H9 (cell line): Measurements from ENCODE around the gene CREB3L2. TPM values are rescaled to one million over a fixed set of nuclear protein-coding genes. Genes with fewer than 3 reads are reported as not detected.
A peak's percentile ranks its signal among the peaks of the same experiment; 100 is the strongest.

ENCODE experiments used
- DNase-seq: peaks from one replicate; pipeline ENCODE4 v3.0.0-alpha.2; 2017
- H2AFZ ChIP-seq: one replicate; pipeline ENCODE4 v1.6.1; 2013; ENCODE audit warnings: mild to moderate bottlenecking, low read length, control low read depth, moderate library complexity
- H2AK5ac ChIP-seq: 2 replicates; pipeline ENCODE4 v1.6.1; 2013; ENCODE audit warnings: low read length, control low read depth, mixed read lengths; ENCODE audit not compliant: insufficient read length
- H2BK120ac ChIP-seq: one replicate; pipeline ENCODE4 v1.6.1; 2013; ENCODE audit warnings: low read depth, mild to moderate bottlenecking, low read length, control low read depth, inconsistent platforms; ENCODE audit not compliant: poor library complexity, severe bottlenecking
- H2BK12ac ChIP-seq: 2 replicates; pipeline ENCODE4 v1.6.1; 2013; ENCODE audit warnings: low read length, control low read depth, mixed read lengths, low read depth; ENCODE audit not compliant: insufficient read length
- H2BK15ac ChIP-seq: 2 replicates; pipeline ENCODE4 v1.6.1; 2013; ENCODE audit warnings: low read depth, low read length, control low read depth
- H2BK20ac ChIP-seq: one replicate; pipeline ENCODE4 v1.6.1; 2013; ENCODE audit warnings: low read depth, mild to moderate bottlenecking, low read length, control low read depth, inconsistent platforms; ENCODE audit not compliant: poor library complexity, severe bottlenecking
- H2BK5ac ChIP-seq: 2 replicates; pipeline ENCODE4 v1.6.1; 2013; ENCODE audit warnings: low read length, control low read depth, mixed read lengths; ENCODE audit not compliant: insufficient read length
- H3K14ac ChIP-seq: 2 replicates; pipeline ENCODE4 v1.6.1; 2013; ENCODE audit warnings: low read length, control low read depth; ENCODE audit not compliant: insufficient read depth
- H3K18ac ChIP-seq: 2 replicates; pipeline ENCODE4 v1.6.1; 2013; ENCODE audit warnings: low read depth, mild to moderate bottlenecking, mixed read lengths, low read length, control low read depth; ENCODE audit not compliant: insufficient read length
- H3K23ac ChIP-seq: 2 replicates; pipeline ENCODE4 v1.6.1; 2013; ENCODE audit warnings: low read length, control low read depth, mixed read lengths, low read depth; ENCODE audit not compliant: insufficient read length
- H3K23me2 ChIP-seq: 2 replicates; pipeline ENCODE4 v1.6.1; 2013; ENCODE audit warnings: low read depth, mild to moderate bottlenecking, mixed read lengths, low read length, control low read depth; ENCODE audit not compliant: insufficient read length, poor library complexity, severe bottlenecking
- H3K27ac ChIP-seq: 2 replicates; pipeline ENCODE4 v1.5.1; 2013; ENCODE audit warnings: low read length, control low read depth, mixed read lengths, low read depth; ENCODE audit not compliant: insufficient read length
- H3K27me3 ChIP-seq: 2 replicates; pipeline ENCODE4 v1.6.1; 2013; ENCODE audit warnings: low read length, control low read depth, inconsistent platforms; ENCODE audit not compliant: insufficient read depth
- H3K4ac ChIP-seq: 2 replicates; pipeline ENCODE4 v1.6.1; 2013; ENCODE audit warnings: low read depth, mild to moderate bottlenecking, control low read depth, inconsistent platforms, low read length, moderate library complexity
- H3K4me1 ChIP-seq: 2 replicates; pipeline ENCODE4 v1.6.1; 2013; ENCODE audit warnings: low read length, control low read depth, inconsistent platforms; ENCODE audit not compliant: insufficient read depth
- H3K4me2 ChIP-seq: 2 replicates; pipeline ENCODE4 v1.6.1; 2013; ENCODE audit warnings: low read length, control low read depth, mixed read lengths; ENCODE audit not compliant: insufficient read length, insufficient read depth
- H3K56ac ChIP-seq: 2 replicates; pipeline ENCODE4 v1.6.1; 2013; ENCODE audit warnings: low read depth, mild to moderate bottlenecking, mixed read lengths, low read length, control low read depth; ENCODE audit not compliant: insufficient read length
- H3K79me1 ChIP-seq: 2 replicates; pipeline ENCODE4 v1.6.1; 2013; ENCODE audit warnings: low read depth, mild to moderate bottlenecking, moderate library complexity, low read length, control low read depth, inconsistent platforms; ENCODE audit not compliant: insufficient read depth, poor library complexity, severe bottlenecking
- H3K79me2 ChIP-seq: 2 replicates; pipeline ENCODE4 v1.6.1; 2013; ENCODE audit warnings: low read length, control low read depth, inconsistent platforms; ENCODE audit not compliant: insufficient read depth
- H3K9ac ChIP-seq: 2 replicates; pipeline ENCODE4 v1.6.1; 2013; ENCODE audit warnings: low read length, control low read depth, mixed read lengths; ENCODE audit not compliant: insufficient read length; ENCODE audit errors: extremely low read depth
- H3K9me3 ChIP-seq: one replicate; pipeline ENCODE4 v1.6.1; 2013; ENCODE audit warnings: low read depth, low read length, inconsistent platforms; ENCODE audit not compliant: control insufficient read depth
- H3T11ph ChIP-seq: one replicate; pipeline ENCODE4 v1.6.1; 2013; ENCODE audit warnings: mild to moderate bottlenecking, low read length, control low read depth, inconsistent platforms
- H4K20me1 ChIP-seq: one replicate; pipeline ENCODE4 v1.6.1; 2013; ENCODE audit not compliant: control insufficient read depth, insufficient read length, insufficient read depth
- H4K5ac ChIP-seq: 2 replicates; pipeline ENCODE4 v1.6.1; 2013; ENCODE audit warnings: low read depth, mild to moderate bottlenecking, mixed read lengths, low read length, control low read depth; ENCODE audit not compliant: insufficient read length
- H4K8ac ChIP-seq: replicated peaks from 2 replicates; pipeline ENCODE4 v1.6.1; 2013; ENCODE audit warnings: low read length, control low read depth, mixed read lengths, low read depth; ENCODE audit not compliant: insufficient read length
- H4K91ac ChIP-seq: 2 replicates; pipeline ENCODE4 v1.6.1; 2013; ENCODE audit warnings: low read depth, mild to moderate bottlenecking, moderate library complexity, mixed read lengths, low read length, control low read depth; ENCODE audit not compliant: insufficient read length
- H3K27ac Mint-ChIP-seq, 3 experiments: 2 replicates in 2 of 3; 3 replicates in 1 of 3; pipeline ENCODE4 v1.8.0; 2020 to 2021; ENCODE audit warnings: mixed read lengths in 3 of 3, mild to moderate bottlenecking in 1 of 3, moderate library complexity in 1 of 3
- H3K27me3 Mint-ChIP-seq: 2 replicates; pipeline ENCODE4 v1.8.0; 2021; ENCODE audit warnings: low read depth, mild to moderate bottlenecking, moderate library complexity, mixed read lengths
- H3K36me3 Mint-ChIP-seq, 3 experiments: 2 replicates in 2 of 3; 3 replicates in 1 of 3; pipeline ENCODE4 v1.8.0; 2020 to 2021; ENCODE audit warnings: low read depth in 3 of 3, mixed read lengths in 3 of 3; ENCODE audit not compliant: insufficient read depth in 1 of 3
- H3K4me1 Mint-ChIP-seq, 2 experiments: 2 replicates each; pipeline ENCODE4 v1.8.0; 2020; ENCODE audit warnings: mixed read lengths in 2 of 2
- H3K4me3 Mint-ChIP-seq, 2 experiments: 2 replicates in 1 of 2; 3 replicates in 1 of 2; pipeline ENCODE4 v1.8.0; 2020 to 2021; ENCODE audit warnings: mild to moderate bottlenecking in 2 of 2, mixed read lengths in 2 of 2, moderate library complexity in 1 of 2
- H3K9me3 Mint-ChIP-seq, 2 experiments: 2 replicates in 1 of 2; 3 replicates in 1 of 2; pipeline ENCODE4 v1.8.0; 2020; ENCODE audit warnings: mild to moderate bottlenecking in 2 of 2, mixed read lengths in 2 of 2, moderate library complexity in 1 of 2
- WGBS: extraction: QIAGEN DNeasy Blood & Tissue Kit; methylation state at CpG from one replicate; pipeline ENCODE4 v1.1.7; 2013; ENCODE audit warnings: missing lambda C conversion rate, low lambda C conversion rate, mixed read lengths; ENCODE audit not compliant: insufficient read length; ENCODE audit errors: extremely low coverage; 5-methylcytosine and 5-hydroxymethylcytosine counted together
- total RNA-seq: library from RNA; stranded (reverse); gene quantifications from 2 replicates; pipeline ENCODE4 v1.2.1, GENCODE V29; 2021
- TF ChIP-seq, protein P1 (sequence below): fragments of 200-600 bp; sonication (generic); conservative IDR thresholded peaks from 3 replicates; pipeline ENCODE4 v1.8.0; 2021; ENCODE audit warnings: antibody characterized with exemption, mild to moderate bottlenecking

Gene CREB3L2
- total RNA-seq, 1 experiment from 2014 or later, result 60.7 TPM

DNA sequence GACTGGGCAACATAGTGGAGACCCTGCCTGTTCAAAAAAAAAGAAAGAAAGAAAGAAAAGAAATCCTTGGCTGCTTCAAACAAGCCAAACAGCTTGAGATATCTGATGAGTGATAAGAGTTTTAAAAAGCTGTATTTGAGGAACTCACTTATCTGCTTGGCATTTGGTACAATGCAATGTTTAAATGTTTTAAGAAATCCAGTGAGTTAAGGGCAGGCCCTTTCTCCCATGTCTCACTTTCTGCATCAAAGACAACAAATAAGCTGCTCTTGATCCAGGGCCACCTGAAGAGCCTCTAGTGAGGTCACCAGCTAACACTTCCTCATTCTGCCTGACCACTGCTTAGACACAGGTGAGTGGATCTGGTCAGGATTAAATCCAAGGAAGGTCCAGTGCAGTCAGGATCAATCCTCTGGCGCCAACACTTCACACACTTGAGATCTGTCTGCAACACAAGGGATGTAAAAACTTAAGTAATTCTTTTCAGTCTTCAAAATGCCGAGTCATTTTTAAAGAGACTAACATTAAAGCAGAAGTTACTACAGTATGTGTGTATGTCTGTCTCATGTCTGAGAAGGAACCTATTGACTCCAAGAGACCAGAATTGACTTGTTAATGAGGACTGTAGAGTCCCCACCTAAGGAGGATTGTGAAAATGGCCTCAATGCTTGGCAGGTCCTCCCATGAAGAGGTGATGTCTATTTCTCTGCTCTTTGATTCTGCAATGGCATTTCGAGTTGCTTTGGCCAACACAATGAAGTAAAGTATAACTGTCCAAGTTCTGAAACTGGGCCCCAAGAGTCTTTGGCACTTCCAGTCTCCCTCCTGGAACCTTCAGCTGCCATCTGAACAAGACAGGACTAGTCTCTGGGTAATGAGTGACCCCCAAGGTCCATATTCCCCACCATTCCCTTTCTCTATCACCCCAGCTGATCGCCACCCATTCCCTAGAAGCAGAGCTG is 43.1 kb downstream of the CREB3L2 start:
- H3T11ph ChIP-seq, result no peak overlapping the region
- no peak overlapping the region for H2AK5ac ChIP-seq
- H4K5ac ChIP-seq, result no peak overlapping the region
- H3K36me3 Mint-ChIP-seq, result peaks cover 15 to 30% (median 21%) of the 10 kb centered on the region in 3 experiments
- no peak overlapping the region for H2BK15ac ChIP-seq
- no peak for DNase-seq
- no peaks in the 10 kb centered on the region for H3K27me3 Mint-ChIP-seq
- H3K9me3 ChIP-seq, result no peaks in the 10 kb centered on the region
- H4K20me1 ChIP-seq, result no peaks in the 10 kb centered on the region
- no peak overlapping the region for H3K56ac ChIP-seq
- peak overlapping the region; percentile 30 for H3K18ac ChIP-seq
- H3K79me2 ChIP-seq, result peaks cover 3% of the 10 kb centered on the region; the same call in 1 of the 2 replicates
- H2BK5ac ChIP-seq, result no peak overlapping the region
- H3K23ac ChIP-seq, result no peak overlapping the region
- H2AFZ ChIP-seq, result no peak overlapping the region
- H3K27ac Mint-ChIP-seq, result peak overlapping the region; percentile 45 to 78 (median 54); a peak in 6 of 7 replicates
- H2BK120ac ChIP-seq, result no peak overlapping the region
- no peaks in the 10 kb centered on the region for H3K9me3 Mint-ChIP-seq
- H2BK20ac ChIP-seq, result no peak overlapping the region
- H3K4me1 ChIP-seq, result peaks cover 12% of the 10 kb centered on the region; the same call in 1 of the 2 replicates
- H3K9ac ChIP-seq, result no peak overlapping the region
- no peaks in the 10 kb centered on the region for H3K27me3 ChIP-seq
- H4K8ac ChIP-seq, result no peak overlapping the region
- H4K91ac ChIP-seq, result no peak overlapping the region
- no peaks in the 10 kb centered on the region for H3K79me1 ChIP-seq
- TF ChIP-seq, protein P1, sequence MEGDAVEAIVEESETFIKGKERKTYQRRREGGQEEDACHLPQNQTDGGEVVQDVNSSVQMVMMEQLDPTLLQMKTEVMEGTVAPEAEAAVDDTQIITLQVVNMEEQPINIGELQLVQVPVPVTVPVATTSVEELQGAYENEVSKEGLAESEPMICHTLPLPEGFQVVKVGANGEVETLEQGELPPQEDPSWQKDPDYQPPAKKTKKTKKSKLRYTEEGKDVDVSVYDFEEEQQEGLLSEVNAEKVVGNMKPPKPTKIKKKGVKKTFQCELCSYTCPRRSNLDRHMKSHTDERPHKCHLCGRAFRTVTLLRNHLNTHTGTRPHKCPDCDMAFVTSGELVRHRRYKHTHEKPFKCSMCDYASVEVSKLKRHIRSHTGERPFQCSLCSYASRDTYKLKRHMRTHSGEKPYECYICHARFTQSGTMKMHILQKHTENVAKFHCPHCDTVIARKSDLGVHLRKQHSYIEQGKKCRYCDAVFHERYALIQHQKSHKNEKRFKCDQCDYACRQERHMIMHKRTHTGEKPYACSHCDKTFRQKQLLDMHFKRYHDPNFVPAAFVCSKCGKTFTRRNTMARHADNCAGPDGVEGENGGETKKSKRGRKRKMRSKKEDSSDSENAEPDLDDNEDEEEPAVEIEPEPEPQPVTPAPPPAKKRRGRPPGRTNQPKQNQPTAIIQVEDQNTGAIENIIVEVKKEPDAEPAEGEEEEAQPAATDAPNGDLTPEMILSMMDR, result no peak
- H3K27ac ChIP-seq, result no peak overlapping the region
- H3K4me2 ChIP-seq, result no peak overlapping the region
- no peak overlapping the region for H3K4me3 Mint-ChIP-seq
- no CpG with 5 or more reads among the region's 4 CpGs for WGBS
- H3K4ac ChIP-seq, result no peak overlapping the region
- no peak overlapping the region for H2BK12ac ChIP-seq
- H3K4me1 Mint-ChIP-seq, result peaks cover 49 to 58% of the 10 kb centered on the region in 2 experiments
- no peaks in the 10 kb centered on the region for H3K23me2 ChIP-seq
- no peak overlapping the region for H3K14ac ChIP-seq
